GM18499 (cell line): Measurements from ENCODE around the gene LPCAT1.
"Not testable (repeated sequence)": the region's sequence is repeated elsewhere in the genome, so short reads cannot be mapped to it uniquely, and the experiment has no call there.

Experiments used
- ATAC-seq: cut with Tn5 transposase; IDR thresholded peaks from one replicate; pipeline ENCODE4 v1.9.1; 2021; ENCODE audit warnings: moderate number of reproducible peaks; ENCODE audit not compliant: insufficient read depth, unreplicated experiment

The LPCAT1 gene

GRCh38 chr5:1525624-1526189 lies 1.9 kb upstream of the LPCAT1 start:
- ATAC-seq, result no peak

- ATAC-seq, result no peak
Measured at GRCh38 chr5:1524799-1525623, 1.3 kb upstream of the LPCAT1 start.

GRCh38 chr5:1524481-1524798 lies 680 bp upstream of the LPCAT1 start:
- ATAC-seq, result no peak

GRCh38 chr5:1523480-1523792 lies 324 bp downstream of the LPCAT1 start:
- peak; percentile 3 for ATAC-seq

GRCh38 chr5:1522601-1523479 lies 920 bp downstream of the LPCAT1 start:
- ATAC-seq, result no peak

- no peak for ATAC-seq
Measured at GRCh38 chr5:1521671-1522600, 1.8 kb downstream of the LPCAT1 start.

GRCh38 chr5:1520791-1521453 lies 2.8 kb downstream of the LPCAT1 start:
- no peak for ATAC-seq

- no peak for ATAC-seq
Measured at GRCh38 chr5:1519631-1520210, 4.0 kb downstream of the LPCAT1 start.

GRCh38 chr5:1517838-1518237 lies 5.9 kb downstream of the LPCAT1 start:
- no peak for ATAC-seq

GRCh38 chr5:1516615-1517601 lies 6.9 kb downstream of the LPCAT1 start:
- ATAC-seq, result no peak

GRCh38 chr5:1515921-1516571 lies 7.7 kb downstream of the LPCAT1 start:
- no peak for ATAC-seq

GRCh38 chr5:1515311-1515920 lies 8.3 kb downstream of the LPCAT1 start:
- no peak for ATAC-seq

- ATAC-seq, result not testable (repeated sequence)
Measured at GRCh38 chr5:1514819-1515310, 8.9 kb downstream of the LPCAT1 start.

- ATAC-seq, result no peak
Measured at GRCh38 chr5:1514027-1514818, 9.5 kb downstream of the LPCAT1 start.

- ATAC-seq, result no peak
Measured at GRCh38 chr5:1513326-1514026, 10.3 kb downstream of the LPCAT1 start.
